Neural cell (in vitro differentiated cells): ENCODE results near the gene MAGEA2B. TPM values are rescaled to one million over a fixed set of nuclear protein-coding genes. Genes with fewer than 3 reads are reported as not detected.
"Not testable (repeated sequence)": the region's sequence is repeated elsewhere in the genome, so short reads cannot be mapped to it uniquely, and the experiment has no call there.

ENCODE experiments used
- H2AFZ ChIP-seq: fragments of 200-600, 300-800 bp; sonication (generic), shearing (Covaris generic); 2 replicates; pipeline ENCODE4 v1.6.0; 2014; ENCODE audit warnings: low read depth, mild to moderate bottlenecking, antibody characterized with exemption, low read length, moderate library complexity
- H3F3A ChIP-seq: fragments of 200-600 bp; shearing (Covaris generic); 2 replicates; pipeline ENCODE4 v1.6.1; 2016; ENCODE audit warnings: mild to moderate bottlenecking, moderate library complexity, mixed read lengths, antibody characterized with exemption, low read length; ENCODE audit not compliant: insufficient read depth, poor library complexity, severe bottlenecking
- H3K27ac ChIP-seq: fragments of 200-600, 300-800 bp; sonication (generic), shearing (Covaris generic); 2 replicates; pipeline ENCODE4 v1.5.1; 2014; ENCODE audit warnings: mild to moderate bottlenecking, low read length, moderate library complexity
- H3K27me3 ChIP-seq: fragments of 300-800, 200-600 bp; sonication (generic), shearing (Covaris generic); 2 replicates; pipeline ENCODE4 v1.6.0; 2014; ENCODE audit warnings: mild to moderate bottlenecking, low read depth, low read length, moderate library complexity; ENCODE audit not compliant: insufficient read depth
- H3K36me3 ChIP-seq: fragments of 300-800, 200-600 bp; sonication (generic), shearing (Covaris generic); 2 replicates; pipeline ENCODE4 v1.5.1; 2014; ENCODE audit warnings: mild to moderate bottlenecking, antibody characterized with exemption, low read length, moderate library complexity; ENCODE audit not compliant: insufficient read depth
- H3K4me2 ChIP-seq: fragments of 300-800, 200-600 bp; sonication (generic), shearing (Covaris generic); 2 replicates; pipeline ENCODE4 v1.6.0; 2014; ENCODE audit warnings: mild to moderate bottlenecking, low read length
- H3K4me3 ChIP-seq: fragments of 300-800, 200-600 bp; sonication (generic), shearing (Covaris generic); 2 replicates; pipeline ENCODE4 v1.5.1; 2014; ENCODE audit warnings: mild to moderate bottlenecking, low read length, moderate library complexity
- H3K79me2 ChIP-seq: fragments of 200-600 bp; shearing (Covaris generic); replicated peaks from 2 replicates; pipeline ENCODE4 v1.6.0; 2014; ENCODE audit warnings: mild to moderate bottlenecking, low read length, moderate library complexity; ENCODE audit not compliant: insufficient read depth
- H3K9ac ChIP-seq: fragments of 300-800, 200-600 bp; sonication (generic), shearing (Covaris generic); 2 replicates; pipeline ENCODE4 v1.6.1; 2016; ENCODE audit warnings: mild to moderate bottlenecking, low read length, mixed read lengths
- H3K9me2 ChIP-seq: fragments of 200-600 bp; shearing (Covaris generic); 2 replicates; pipeline ENCODE4 v1.6.1; 2016; ENCODE audit warnings: mild to moderate bottlenecking, low read length, mixed read lengths; ENCODE audit not compliant: insufficient read depth
- H3K9me3 ChIP-seq: fragments of 200-600, 300-800 bp; sonication (generic), shearing (Covaris generic); 2 replicates; pipeline ENCODE4 v1.6.1; 2016; ENCODE audit warnings: mild to moderate bottlenecking, mixed run types, low read length, moderate library complexity, mixed read lengths
- H4K20me1 ChIP-seq: fragments of 200-600 bp; shearing (Covaris generic); 2 replicates; pipeline ENCODE4 v1.6.1; 2016; ENCODE audit warnings: mild to moderate bottlenecking, mixed run types; ENCODE audit not compliant: insufficient read depth
- CTCF ChIP-seq: fragments of 450-650 bp; IDR thresholded peaks from 2 replicates; pipeline ENCODE4 v1.5.1; 2014; ENCODE audit warnings: antibody characterized with exemption, mild to moderate bottlenecking, moderate library complexity; ENCODE audit not compliant: poor library complexity, severe bottlenecking
- EP300 ChIP-seq: fragments of 450-650 bp; conservative IDR thresholded peaks from 2 replicates; pipeline ENCODE4 v1.6.1; 2014; ENCODE audit warnings: antibody characterized with exemption, mild to moderate bottlenecking, moderate library complexity; ENCODE audit not compliant: poor library complexity, severe bottlenecking
- EZH2 ChIP-seq: fragments of 200-600, 300-800 bp; shearing (Covaris generic), sonication (generic); IDR thresholded peaks from 2 replicates; pipeline ENCODE4 v1.6.1; 2014; ENCODE audit warnings: antibody characterized with exemption, low read length, borderline replicate concordance, mild to moderate bottlenecking; ENCODE audit not compliant: insufficient read depth, poor library complexity, severe bottlenecking
- MXI1 ChIP-seq: fragments of 450-650 bp; conservative IDR thresholded peaks from 2 replicates; pipeline ENCODE4 v1.6.1; 2014; ENCODE audit warnings: antibody characterized with exemption, mild to moderate bottlenecking; ENCODE audit not compliant: poor library complexity, severe bottlenecking
- POLR2AphosphoS5 ChIP-seq: IDR thresholded peaks from 2 replicates; pipeline ENCODE4 v1.6.1; 2012
- RAD21 ChIP-seq: fragments of 450-650 bp; conservative IDR thresholded peaks from 2 replicates; pipeline ENCODE4 v1.6.1; 2014; ENCODE audit warnings: antibody characterized with exemption, mild to moderate bottlenecking, moderate library complexity
- REST ChIP-seq: IDR thresholded peaks from 2 replicates; pipeline ENCODE4 v1.6.1; 2012; ENCODE audit warnings: borderline replicate concordance
- SMC3 ChIP-seq: fragments of 450-650 bp; conservative IDR thresholded peaks from 2 replicates; pipeline ENCODE4 v1.6.1; 2014; ENCODE audit warnings: antibody characterized with exemption, mild to moderate bottlenecking, moderate library complexity; ENCODE audit not compliant: poor library complexity
- TAF1 ChIP-seq: IDR thresholded peaks from 2 replicates; pipeline ENCODE4 v1.6.1; 2012; ENCODE audit warnings: low read depth
- polyA minus RNA-seq: library from RNA; depleted of rRNA, polyadenylated mRNA; stranded (reverse); fragments of >200 nt; gene quantifications from 2 replicates; pipeline ENCODE4 v1.2.3, GENCODE V29; 2014
- polyA plus RNA-seq: library from polyadenylated mRNA; depleted of rRNA; stranded (reverse); fragments of >200 nt; gene quantifications from 2 replicates; pipeline ENCODE4 v1.2.3, GENCODE V29; 2014

Gene MAGEA2B
- polyA plus RNA-seq (4.5 and 5.3 TPM in 2 replicates), polyA minus RNA-seq (2.2 TPM in 1 of 2 replicates, not detected in the other)

GRCh38 chrX:152713815-152714787 is at the start of gene MAGEA2B:
TSS of gene MAGEA2B (plus strand) at chrX:152714628. CDS start at chrX:152717107, 2,479 bp downstream.
- H3K36me3 ChIP-seq, H3K4me3 ChIP-seq, H3K9ac ChIP-seq, H3K79me2 ChIP-seq, H3F3A ChIP-seq, H3K9me2 ChIP-seq, H4K20me1 ChIP-seq, H2AFZ ChIP-seq, H3K27ac ChIP-seq, H3K4me2 ChIP-seq, H3K27me3 ChIP-seq, H3K9me3 ChIP-seq: not testable (repeated sequence)

- no peaks in the 10 kb centered on the region for H3F3A ChIP-seq
- H3K9me2 ChIP-seq: no peaks in the 10 kb centered on the region
- no peak overlapping the region for H2AFZ ChIP-seq
- no peaks in the 10 kb centered on the region for H3K79me2 ChIP-seq
- no peaks in the 10 kb centered on the region for H3K9me3 ChIP-seq
- H3K4me3 ChIP-seq: no peak overlapping the region
- H4K20me1 ChIP-seq: no peaks in the 10 kb centered on the region
- H3K36me3 ChIP-seq: no peaks in the 10 kb centered on the region
- no peaks in the 10 kb centered on the region for H3K27me3 ChIP-seq
- no peak overlapping the region for H3K4me2 ChIP-seq
- H3K27ac ChIP-seq: no peak overlapping the region
- no peak overlapping the region for H3K9ac ChIP-seq
- TF ChIP-seq REST: no peak
- no peak for TF ChIP-seq EP300
- TF ChIP-seq MXI1: no peak
- TF ChIP-seq CTCF: no peak
- TF ChIP-seq RAD21: no peak
- no peak for TF ChIP-seq POLR2AphosphoS5
- no peak for TF ChIP-seq TAF1
- no peak for TF ChIP-seq SMC3
- TF ChIP-seq EZH2: no peak
Observed at GRCh38 chrX:152674135-152674534, 40.3 kb upstream of the MAGEA2B start.

GRCh38 chrX:152674652-152675051 is 39.8 kb upstream of the MAGEA2B start:
- not testable (repeated sequence) for H3K27ac ChIP-seq, H3K4me2 ChIP-seq, H3K79me2 ChIP-seq, H2AFZ ChIP-seq, H3K27me3 ChIP-seq, H3K9me2 ChIP-seq, H3F3A ChIP-seq, H3K36me3 ChIP-seq, H4K20me1 ChIP-seq, H3K9me3 ChIP-seq, H3K4me3 ChIP-seq, H3K9ac ChIP-seq

- not testable (repeated sequence) for H2AFZ ChIP-seq, H3K36me3 ChIP-seq, H3K4me3 ChIP-seq, H3K4me2 ChIP-seq, H3K27ac ChIP-seq, H3K27me3 ChIP-seq, H3K9me2 ChIP-seq, H4K20me1 ChIP-seq, H3K9me3 ChIP-seq, H3K79me2 ChIP-seq, H3K9ac ChIP-seq, H3F3A ChIP-seq
Observed at GRCh38 chrX:152681012-152681411, 33.4 kb upstream of the MAGEA2B start.
